Erythroblast (primary cell): ENCODE results near the gene WNT3.
A peak's percentile ranks its signal among the peaks of the same experiment; 100 is the strongest.
"Not testable (repeated sequence)": the region's sequence is repeated elsewhere in the genome, so short reads cannot be mapped to it uniquely, and the experiment has no call there.

ENCODE experiments used
- DNase-seq, 2 experiments: peaks; one replicate each; lab custom pipeline; 2025; lab: John Stamatoyannopoulos, UW
- GATA1 ChIP-seq: IDR thresholded peaks from 2 replicates; pipeline ENCODE4 v1.6.1; 2011; ENCODE audit warnings: low read depth, mild to moderate bottlenecking, control low read depth, low read length, moderate library complexity
- POLR2A ChIP-seq: IDR thresholded peaks from 2 replicates; pipeline ENCODE4 v1.6.1; 2011; ENCODE audit warnings: mild to moderate bottlenecking, low read length

Gene WNT3

DNA sequence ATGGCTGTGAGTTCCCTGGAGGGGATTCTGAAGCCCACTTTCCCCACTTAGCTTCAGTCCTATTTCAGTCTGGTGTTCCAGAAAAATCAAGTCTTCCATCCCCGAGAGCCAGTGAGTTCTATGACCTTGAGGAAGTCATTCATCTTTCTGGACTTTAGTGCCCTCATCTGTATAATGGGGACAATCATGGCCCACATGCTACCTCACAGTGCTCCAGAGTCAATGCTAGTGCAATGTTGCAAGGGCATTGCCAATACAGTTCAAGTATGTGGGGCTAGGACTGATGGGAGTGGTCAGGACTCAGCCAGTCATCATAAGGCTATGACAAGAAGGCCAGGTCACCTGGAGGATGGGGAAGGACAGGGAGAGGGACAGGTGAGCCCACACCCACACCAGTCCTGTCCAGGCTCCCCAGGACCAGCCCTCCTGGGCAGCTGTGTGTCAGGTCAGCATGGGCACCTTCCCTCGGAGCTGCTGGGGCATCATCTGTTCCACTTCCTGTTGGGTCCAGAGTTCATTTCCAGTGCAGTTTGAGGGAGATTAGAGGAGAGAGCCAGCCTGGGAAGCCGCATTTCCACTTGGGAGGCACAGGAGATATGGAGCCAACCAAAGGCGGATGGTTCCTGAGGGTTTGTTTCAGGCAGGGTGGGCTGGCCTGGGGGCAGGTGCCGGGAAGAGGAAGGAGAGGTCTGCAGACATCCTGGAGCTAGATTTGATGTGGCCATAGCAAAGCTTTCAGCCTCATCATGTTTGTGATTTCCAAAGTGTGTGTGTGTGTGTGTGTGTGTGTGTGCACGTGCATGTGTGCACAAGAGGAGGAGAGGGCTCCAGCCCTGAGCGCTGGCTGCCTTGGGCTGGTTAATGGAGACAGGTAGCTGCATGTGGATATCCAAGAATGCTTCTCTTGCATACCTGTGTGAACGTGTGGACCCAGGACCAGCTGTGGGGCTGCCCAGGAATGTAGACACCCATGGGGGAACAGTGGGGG, 29.0 kb upstream of the WNT3 start:
- TF ChIP-seq POLR2A (no peak), GATA1 (no peak)
- DNase-seq = no peak

GRCh38 chr17:46842835-46843234, 24.3 kb upstream of the WNT3 start:
- DNase-seq = peak; percentile 31 to 50
- TF ChIP-seq POLR2A (no peak), GATA1 (no peak)

DNA sequence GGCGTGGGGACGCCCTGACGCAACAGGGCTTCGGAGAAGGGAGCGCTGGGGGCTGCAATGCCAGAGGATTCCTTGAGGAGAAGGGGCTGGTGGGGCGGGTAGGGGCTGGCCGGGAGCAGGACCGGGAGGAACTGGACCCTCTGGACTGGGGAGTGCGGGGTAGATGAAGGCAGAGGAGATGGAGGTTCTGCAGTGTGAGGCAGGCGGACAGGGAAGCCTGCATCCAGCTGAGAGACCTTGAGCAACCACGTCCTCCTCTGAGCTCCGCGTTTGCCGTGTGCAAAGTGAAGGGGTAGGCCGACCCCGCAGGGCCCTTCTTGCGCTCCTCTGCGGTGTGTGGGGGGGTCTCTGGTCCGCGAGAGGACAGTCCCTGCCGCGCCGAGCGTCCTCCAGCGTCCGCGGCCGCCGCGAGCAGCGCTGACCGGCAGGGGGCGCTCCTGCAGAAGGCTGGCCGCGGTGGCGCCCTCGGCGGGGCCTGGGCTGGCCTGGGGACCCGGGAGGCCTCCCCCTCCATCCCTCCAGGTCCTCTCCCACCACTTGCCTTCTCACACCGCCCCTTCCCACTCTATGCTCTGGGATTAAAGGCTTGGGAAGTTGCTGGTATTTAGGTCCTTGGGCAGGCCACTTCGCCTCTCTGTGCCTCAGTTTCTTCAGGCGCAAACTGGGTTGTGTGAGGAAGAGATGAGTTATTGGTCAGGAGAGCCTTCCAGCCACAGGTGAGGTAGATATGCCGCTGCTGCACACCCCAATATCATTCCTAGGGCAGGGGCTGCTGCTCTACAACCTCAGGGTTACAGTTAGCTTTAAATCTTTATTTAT, 23.3 kb upstream of the WNT3 start:
- peak; percentile 24 to 49 for DNase-seq
- no peak for TF ChIP-seq POLR2A
- TF ChIP-seq GATA1 = no peak

GRCh38 chr17:46840596-46840995, 22.1 kb upstream of the WNT3 start:
- DNase-seq = not testable (repeated sequence)

GRCh38 chr17:46839211-46839610, 20.7 kb upstream of the WNT3 start:
- no peak for DNase-seq
- TF ChIP-seq POLR2A (no peak), GATA1 (no peak)

GRCh38 chr17:46837521-46837920, 19.0 kb upstream of the WNT3 start:
- DNase-seq = no peak
- TF ChIP-seq POLR2A (no peak), GATA1 (no peak)

- TF ChIP-seq GATA1 (no peak), POLR2A (no peak)
- no peak for DNase-seq
Observed at GRCh38 chr17:46836500-46836899, 18.0 kb upstream of the WNT3 start.

DNA sequence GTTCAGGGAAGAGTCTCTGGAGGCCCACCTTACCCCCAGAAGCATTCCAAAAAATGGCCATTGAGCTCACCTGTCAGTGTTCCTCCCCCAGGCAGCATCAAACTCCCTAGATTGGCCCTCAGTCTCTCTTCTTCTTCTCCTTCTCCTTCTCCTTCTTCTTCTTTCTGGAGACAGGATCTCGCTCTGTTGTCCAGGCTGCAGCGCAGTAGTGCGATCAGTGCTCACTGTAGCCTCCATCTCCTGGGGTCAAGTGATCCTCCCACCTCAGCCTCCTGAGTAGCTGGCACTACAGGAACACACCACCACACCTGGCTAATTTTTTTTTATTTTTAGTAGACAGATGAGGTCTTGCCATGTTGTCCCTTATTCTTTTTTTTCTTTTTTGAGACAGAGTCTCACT, 16.4 kb upstream of the WNT3 start:
- TF ChIP-seq POLR2A (no peak), GATA1 (no peak)
- no peak for DNase-seq

GRCh38 chr17:46833840-46834208, 15.3 kb upstream of the WNT3 start:
- TF ChIP-seq POLR2A (no peak), GATA1 (no peak)

GRCh38 chr17:46832945-46833839, 14.7 kb upstream of the WNT3 start:
- TF ChIP-seq POLR2A (no peak), GATA1 (no peak)
- DNase-seq = no peak

More at GRCh38 chr17:46833840-46834208, 15.3 kb upstream of the WNT3 start:
- DNase-seq = no peak

DNA sequence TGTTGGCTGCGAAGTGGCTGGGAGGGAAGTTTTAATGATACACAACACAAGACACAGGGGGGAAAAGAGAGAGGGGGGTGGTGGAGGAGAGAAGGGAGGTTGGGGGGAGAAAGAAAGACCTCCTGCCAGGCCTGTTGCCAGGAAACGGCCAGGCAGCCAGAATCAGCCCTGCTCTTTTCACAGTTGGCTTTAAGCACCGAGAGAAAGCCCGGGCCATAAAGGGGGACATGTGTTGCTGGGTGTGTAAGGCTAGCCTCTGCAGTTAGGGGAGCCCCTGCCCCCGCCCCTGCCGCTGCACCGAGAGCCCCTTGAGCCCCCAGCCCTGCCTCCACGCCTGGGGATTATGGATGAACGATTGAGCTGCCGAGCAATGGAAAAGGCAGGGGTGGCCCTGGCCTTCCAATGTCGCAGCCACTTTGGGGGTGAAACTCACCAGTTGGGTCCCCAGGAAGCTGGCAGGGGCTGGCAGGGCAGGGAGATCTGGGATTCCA, 13.9 kb upstream of the WNT3 start:
- no peak for DNase-seq
- TF ChIP-seq GATA1 = no peak
- TF ChIP-seq POLR2A = no peak

DNA sequence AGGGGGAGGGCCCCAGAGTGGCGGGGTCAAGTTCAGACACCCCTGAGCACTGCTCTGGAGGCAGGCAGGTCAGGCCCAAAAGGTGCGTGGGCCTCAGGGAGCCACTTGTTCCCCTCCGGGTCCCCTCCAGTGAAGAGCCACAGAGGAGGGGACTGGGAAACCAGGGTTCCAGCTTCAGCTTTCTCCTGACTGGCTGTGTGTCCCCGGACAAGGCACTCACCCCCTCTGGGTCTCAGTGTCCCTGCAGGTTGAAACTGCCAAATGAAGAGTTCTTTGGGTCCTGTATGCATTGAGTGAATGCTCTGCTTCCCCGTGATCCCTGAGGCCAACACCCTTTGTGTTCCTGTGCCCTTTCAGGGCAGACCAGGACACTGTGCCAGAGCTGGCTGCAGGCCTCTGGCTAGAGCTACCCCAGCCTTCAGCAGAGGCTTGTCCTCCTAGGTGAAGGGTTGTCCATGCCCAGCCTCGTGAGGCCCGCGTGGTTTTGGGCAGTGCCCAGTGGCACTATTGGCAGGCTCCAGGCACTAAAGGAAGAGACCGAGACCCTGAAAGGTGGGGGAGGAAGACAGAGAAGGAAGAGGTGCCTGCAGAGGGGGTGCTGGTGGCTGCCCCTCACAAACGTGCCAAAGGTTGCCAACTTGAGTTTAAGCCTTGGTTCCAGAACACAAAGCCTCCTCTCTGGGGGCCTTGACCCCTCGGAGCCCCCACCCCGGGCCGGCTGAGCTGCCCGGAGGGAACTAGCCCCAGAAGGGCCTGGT, 13.3 kb upstream of the WNT3 start:
- DNase-seq = no peak
- TF ChIP-seq POLR2A (no peak), GATA1 (no peak)

GRCh38 chr17:46827274-46827673, 8.8 kb upstream of the WNT3 start:
- TF ChIP-seq POLR2A (no peak), GATA1 (no peak)
- DNase-seq = no peak
